DOHH2 (cell line): ENCODE measurements around the gene MUC5AC.
"Not testable (repeated sequence)": the region's sequence is repeated elsewhere in the genome, so short reads cannot be mapped to it uniquely, and the experiment has no call there.

Source experiments
- H3F3A ChIP-seq: fragments of 200-600 bp; sonication (generic), shearing (Covaris generic); 2 replicates; pipeline ENCODE4 v1.6.0; 2016; ENCODE audit warnings: antibody characterized with exemption, mild to moderate bottlenecking; ENCODE audit not compliant: control insufficient read depth, insufficient read depth
- H3K27ac ChIP-seq: fragments of 200-600 bp; sonication (generic); 2 replicates; pipeline ENCODE4 v1.5.1; 2014; ENCODE audit warnings: low read depth, mild to moderate bottlenecking, low read length, moderate library complexity
- H3K27me3 ChIP-seq: fragments of 200-600 bp; sonication (generic); 2 replicates; pipeline ENCODE4 v1.6.1; 2014; ENCODE audit warnings: mild to moderate bottlenecking, low read length, mixed read lengths; ENCODE audit not compliant: control insufficient read depth
- H3K36me3 ChIP-seq: fragments of 200-600 bp; sonication (generic); 2 replicates; pipeline ENCODE4 v1.6.1; 2014; ENCODE audit warnings: mild to moderate bottlenecking, low read length, moderate library complexity, mixed read lengths; ENCODE audit not compliant: control insufficient read depth
- H3K4me1 ChIP-seq: fragments of 200-600 bp; sonication (generic); 2 replicates; pipeline ENCODE4 v1.6.1; 2014; ENCODE audit warnings: mild to moderate bottlenecking, low read length, mixed read lengths; ENCODE audit not compliant: control insufficient read depth
- H3K4me2 ChIP-seq: fragments of 200-600 bp; sonication (generic); 2 replicates; pipeline ENCODE4 v1.6.0; 2014; ENCODE audit warnings: mild to moderate bottlenecking, low read length, moderate library complexity
- H3K4me3 ChIP-seq: fragments of 200-600 bp; sonication (generic); 2 replicates; pipeline ENCODE4 v1.5.1; 2014; ENCODE audit warnings: mild to moderate bottlenecking, low read length, mixed read lengths
- H3K79me2 ChIP-seq: fragments of 200-600 bp; sonication (generic); 2 replicates; pipeline ENCODE4 v1.6.1; 2014; ENCODE audit warnings: mild to moderate bottlenecking, low read length, mixed read lengths; ENCODE audit not compliant: control insufficient read depth
- H3K9me2 ChIP-seq: fragments of 200-600 bp; sonication (generic); replicated peaks from 2 replicates; pipeline ENCODE4 v1.6.1; 2014; ENCODE audit warnings: mild to moderate bottlenecking, low read length, mixed read lengths; ENCODE audit not compliant: control insufficient read depth
- H3K9me3 ChIP-seq: fragments of 200-600 bp; sonication (generic); 2 replicates; pipeline ENCODE4 v1.6.1; 2014; ENCODE audit warnings: antibody characterized with exemption, low read length, mixed read lengths; ENCODE audit not compliant: control insufficient read depth, insufficient read depth
- H4K20me1 ChIP-seq: fragments of 200-600 bp; sonication (generic); 2 replicates; pipeline ENCODE4 v1.6.0; 2014; ENCODE audit warnings: low read depth, mild to moderate bottlenecking, antibody characterized with exemption, low read length, moderate library complexity; ENCODE audit not compliant: control insufficient read depth, insufficient read depth
- EZH2phosphoT487 ChIP-seq: fragments of 200-600 bp; sonication (generic); IDR thresholded peaks from 2 replicates; pipeline ENCODE4 v1.6.1; 2017; ENCODE audit warnings: borderline replicate concordance, mild to moderate bottlenecking, antibody characterized with exemption, low read length, moderate library complexity, mixed read lengths
- TF ChIP-seq, protein P1 (sequence below): fragments of 200-600 bp; sonication (generic); IDR thresholded peaks from one replicate; pipeline ENCODE4 v1.5.1; 2014; ENCODE audit warnings: antibody characterized with exemption, mild to moderate bottlenecking, low read depth, low read length; ENCODE audit not compliant: poor library complexity, severe bottlenecking

The MUC5AC gene

DNA sequence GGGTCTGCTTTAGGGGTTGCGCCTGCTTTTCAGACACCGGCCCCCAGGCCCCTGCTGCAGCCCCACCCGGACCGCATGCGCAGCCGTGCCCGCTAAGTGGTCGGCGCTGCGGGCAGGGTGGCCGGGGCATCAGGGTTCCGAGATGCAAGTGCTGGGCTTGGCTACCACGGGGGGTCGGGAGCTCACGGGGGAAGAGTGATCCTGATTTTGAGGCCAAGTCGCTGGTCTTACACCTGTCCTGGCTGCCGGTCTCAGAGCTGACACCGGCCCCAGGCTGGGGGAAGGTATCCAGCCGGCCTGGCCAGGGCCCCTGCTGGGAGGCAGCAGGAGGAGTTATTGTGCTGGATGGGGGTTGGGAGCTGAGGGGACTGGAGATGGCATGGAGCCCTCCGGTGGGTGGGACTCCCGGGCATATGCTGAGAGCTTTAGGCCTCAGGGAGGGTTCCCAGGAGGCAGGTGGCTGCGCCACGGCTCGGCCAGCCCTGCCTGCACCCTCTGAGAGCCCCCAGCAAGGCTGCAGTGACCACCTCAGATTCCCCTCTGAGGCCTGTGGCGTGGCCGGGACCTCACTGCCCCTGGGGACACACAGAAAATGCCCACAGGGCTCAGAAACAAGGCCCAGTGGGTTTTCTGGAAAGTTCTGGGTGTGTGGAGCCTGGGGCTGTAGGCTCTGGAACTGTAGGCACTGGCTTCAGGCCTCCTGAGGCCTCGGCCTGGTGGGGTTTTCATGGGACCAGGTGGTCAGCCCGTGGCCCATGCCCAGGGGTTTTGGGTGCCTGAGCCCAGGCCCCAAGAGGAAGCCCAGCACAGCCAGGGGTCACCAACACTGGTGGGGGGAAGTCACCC lies 4.4 kb upstream of the MUC5AC start:
- H3F3A ChIP-seq = no peaks in the 10 kb centered on the region; the same call in 1 of the 2 replicates
- no peak for TF ChIP-seq EZH2phosphoT487
- TF ChIP-seq, protein P1, sequence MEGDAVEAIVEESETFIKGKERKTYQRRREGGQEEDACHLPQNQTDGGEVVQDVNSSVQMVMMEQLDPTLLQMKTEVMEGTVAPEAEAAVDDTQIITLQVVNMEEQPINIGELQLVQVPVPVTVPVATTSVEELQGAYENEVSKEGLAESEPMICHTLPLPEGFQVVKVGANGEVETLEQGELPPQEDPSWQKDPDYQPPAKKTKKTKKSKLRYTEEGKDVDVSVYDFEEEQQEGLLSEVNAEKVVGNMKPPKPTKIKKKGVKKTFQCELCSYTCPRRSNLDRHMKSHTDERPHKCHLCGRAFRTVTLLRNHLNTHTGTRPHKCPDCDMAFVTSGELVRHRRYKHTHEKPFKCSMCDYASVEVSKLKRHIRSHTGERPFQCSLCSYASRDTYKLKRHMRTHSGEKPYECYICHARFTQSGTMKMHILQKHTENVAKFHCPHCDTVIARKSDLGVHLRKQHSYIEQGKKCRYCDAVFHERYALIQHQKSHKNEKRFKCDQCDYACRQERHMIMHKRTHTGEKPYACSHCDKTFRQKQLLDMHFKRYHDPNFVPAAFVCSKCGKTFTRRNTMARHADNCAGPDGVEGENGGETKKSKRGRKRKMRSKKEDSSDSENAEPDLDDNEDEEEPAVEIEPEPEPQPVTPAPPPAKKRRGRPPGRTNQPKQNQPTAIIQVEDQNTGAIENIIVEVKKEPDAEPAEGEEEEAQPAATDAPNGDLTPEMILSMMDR = no peak
- H3K79me2 ChIP-seq = no peaks in the 10 kb centered on the region
- H3K4me2 ChIP-seq = no peak overlapping the region
- H3K27me3 ChIP-seq = 0 out of 2 replicates have a peak, but pooled peaks cover 2% of the 10 kb centered on the region
- no peak overlapping the region for H3K27ac ChIP-seq
- no peak overlapping the region for H3K4me3 ChIP-seq
- H3K4me1 ChIP-seq = peaks cover 8% of the 10 kb centered on the region
- H4K20me1 ChIP-seq = no peaks in the 10 kb centered on the region
- no peaks in the 10 kb centered on the region for H3K9me2 ChIP-seq
- peaks cover 10% of the 10 kb centered on the region; the same call in 1 of the 2 replicates for H3K9me3 ChIP-seq
- no peaks in the 10 kb centered on the region for H3K36me3 ChIP-seq

DNA sequence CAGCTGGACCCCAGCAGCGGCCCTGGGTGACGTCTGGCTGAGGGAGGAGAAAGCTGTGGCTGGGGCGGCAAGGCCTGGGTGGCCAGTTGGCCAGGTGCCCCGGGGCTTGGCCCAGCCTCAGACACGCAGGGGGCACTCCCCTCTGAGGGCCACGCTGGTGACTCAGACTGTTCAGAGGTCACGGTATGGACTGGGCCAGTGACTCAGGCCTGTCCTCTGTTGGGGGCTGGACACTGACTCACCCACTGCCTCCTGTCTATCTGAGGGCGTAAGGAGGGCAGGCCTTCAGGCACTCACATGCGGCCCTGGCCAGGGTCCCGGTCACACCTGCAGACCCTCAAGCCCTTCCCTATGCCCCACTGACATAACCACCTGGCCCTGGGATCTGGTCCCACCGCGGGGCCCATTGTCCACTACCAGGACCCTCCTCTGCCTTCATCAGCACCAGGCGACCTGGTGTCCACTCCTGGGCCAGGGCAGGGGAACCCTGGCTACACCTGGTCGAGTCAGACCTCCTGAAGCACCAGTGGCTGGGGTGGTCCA lies 3.7 kb upstream of the MUC5AC start:
- Histone ChIP-seq H4K20me1 (no peaks in the 10 kb centered on the region), H3K79me2 (no peaks in the 10 kb centered on the region), H3K9me2 (no peaks in the 10 kb centered on the region), H3K4me3 (no peak overlapping the region), H3K4me1 (peaks cover 8% of the 10 kb centered on the region), H3K36me3 (no peaks in the 10 kb centered on the region), H3K9me3 (peaks cover 10% of the 10 kb centered on the region; the same call in 1 of the 2 replicates), H3K27me3 (0 out of 2 replicates have a peak, but pooled peaks cover 2% of the 10 kb centered on the region), H3K27ac (no peak overlapping the region), H3K4me2 (no peak overlapping the region), H3F3A (no peaks in the 10 kb centered on the region; the same call in 1 of the 2 replicates)
- TF ChIP-seq, protein P1 = no peak
- no peak for TF ChIP-seq EZH2phosphoT487

DNA sequence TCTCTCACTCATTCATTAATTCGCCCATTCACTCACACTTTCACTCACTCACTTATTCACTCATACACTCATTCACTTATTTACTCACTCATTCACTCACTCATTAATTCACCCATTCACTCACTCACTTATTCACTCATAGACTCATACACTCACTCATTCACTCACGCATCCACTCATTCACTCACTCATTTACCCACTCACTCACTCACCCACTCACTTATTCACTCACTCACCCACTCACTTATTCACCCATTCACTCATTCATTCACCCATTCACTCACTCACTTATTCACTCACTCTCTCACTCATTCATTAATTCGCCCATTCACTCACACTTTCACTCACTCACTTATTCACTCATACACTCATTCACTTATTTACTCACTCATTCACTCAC lies 3.1 kb upstream of the MUC5AC start:
- H3K4me1 ChIP-seq, H3K36me3 ChIP-seq: not testable (repeated sequence)

DNA sequence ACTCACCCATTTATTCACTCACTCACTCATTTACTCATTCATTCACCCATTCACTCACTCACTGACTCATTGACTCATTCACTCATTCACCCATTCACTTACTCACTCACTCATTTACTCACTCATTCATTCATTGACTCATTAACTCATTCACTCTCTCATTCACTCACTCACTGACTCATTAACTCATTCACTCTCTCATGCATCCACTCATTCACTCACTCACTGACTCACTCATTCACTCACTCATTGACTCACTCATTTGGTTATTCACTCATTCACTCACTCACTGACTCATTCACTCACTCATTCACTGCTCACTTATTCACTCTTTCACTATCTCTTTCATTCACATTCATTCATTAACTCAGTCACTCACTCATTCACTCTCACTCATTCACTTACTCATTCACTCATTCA lies 2.5 kb upstream of the MUC5AC start:
- Histone ChIP-seq H4K20me1 (no peaks in the 10 kb centered on the region), H3F3A (no peaks in the 10 kb centered on the region; the same call in 1 of the 2 replicates), H3K9me2 (no peaks in the 10 kb centered on the region), H3K4me1 (peaks cover 8% of the 10 kb centered on the region), H3K36me3 (no peaks in the 10 kb centered on the region), H3K27me3 (0 out of 2 replicates have a peak, but pooled peaks cover 2% of the 10 kb centered on the region), H3K4me2 (no peak overlapping the region), H3K27ac (no peak overlapping the region), H3K9me3 (peaks cover 10% of the 10 kb centered on the region; the same call in 1 of the 2 replicates), H3K4me3 (no peak overlapping the region), H3K79me2 (no peaks in the 10 kb centered on the region)
- TF ChIP-seq EZH2phosphoT487 = no peak
- TF ChIP-seq, protein P1 = no peak

More for the DNA sequence above, 3.1 kb upstream of the MUC5AC start:
- H3K9me2 ChIP-seq, H3K4me3 ChIP-seq, H4K20me1 ChIP-seq, H3K27ac ChIP-seq, H3K79me2 ChIP-seq, H3K4me2 ChIP-seq, H3K27me3 ChIP-seq, H3F3A ChIP-seq: not testable (repeated sequence)
- H3K9me3 ChIP-seq = peaks cover 10% of the 10 kb centered on the region; the same call in 1 of the 2 replicates
